ENCODE data around the gene BFSP2.

Gene BFSP2

DNA sequence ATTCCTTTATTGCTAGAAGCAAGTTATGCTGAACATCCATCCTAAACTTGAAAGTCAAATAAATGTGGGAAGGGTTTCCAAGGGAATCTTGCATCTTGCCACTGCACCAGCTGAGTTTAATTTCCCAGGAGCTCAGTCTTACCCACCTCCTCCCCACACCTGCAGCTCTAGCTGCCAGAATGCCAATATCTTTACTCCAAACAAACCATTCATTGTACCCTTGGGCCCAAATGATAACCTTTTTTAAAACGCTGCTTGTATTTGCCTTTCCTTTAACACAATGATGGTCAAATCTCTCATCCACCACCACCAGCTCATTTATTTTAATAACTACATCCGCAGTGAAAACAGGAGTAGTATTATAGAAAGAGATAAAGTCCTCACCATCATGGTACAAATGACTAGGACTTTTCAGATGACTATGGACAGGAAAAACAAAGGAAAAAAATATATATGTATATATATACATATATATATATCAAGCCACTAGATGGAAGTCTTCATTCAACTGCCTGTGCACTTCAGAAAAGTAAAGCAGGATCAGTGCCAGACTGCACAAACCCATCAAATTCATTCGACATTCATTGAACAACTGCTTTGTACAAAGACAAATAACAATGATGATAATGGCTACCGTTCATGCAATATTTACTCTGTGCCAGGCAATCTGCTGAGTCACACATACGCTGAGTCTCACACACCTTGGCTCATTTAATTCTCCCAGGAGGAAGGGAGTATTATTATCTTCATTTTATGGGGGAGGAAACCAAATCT is 44.0 kb downstream of the BFSP2 start:
- H3K4me1 Mint-ChIP-seq (ENCODE audit: low read depth in 2 of 2): peaks cover 22 to 30% of the 10 kb centered on the region in 2 donors
- peaks cover 0 to 7% of the 10 kb centered on the region in 2 donors for H3K9me3 Mint-ChIP-seq
- H3K27ac Mint-ChIP-seq: peak overlapping the region; percentile 29 to 83
- H3K4me3 Mint-ChIP-seq: no peak overlapping the region
- H3K36me3 Mint-ChIP-seq (ENCODE audit: insufficient read depth): no peaks in the 10 kb centered on the region
- H3K27me3 Mint-ChIP-seq: no peaks in the 10 kb centered on the region
- ATAC-seq (replicated peaks): no peak
- DNase-seq: no peak

- Mint-ChIP-seq H3K4me1 (ENCODE audit: low read depth in 2 of 2) (peaks cover 26 to 33% of the 10 kb centered on the region in 2 donors), H3K9me3 (peaks cover 0 to 6% of the 10 kb centered on the region in 2 donors), H3K4me3 (no peak overlapping the region), H3K27me3 (no peaks in the 10 kb centered on the region), H3K27ac (peak overlapping the region in 1 of 2 donors; percentile 83), H3K36me3 (ENCODE audit: insufficient read depth) (peaks cover under 1% of the 10 kb centered on the region)
- ATAC-seq (replicated peaks): no peak
- DNase-seq: no peak
Observed at GRCh38 chr3:133444423-133444774, 44.5 kb downstream of the BFSP2 start.

DNA sequence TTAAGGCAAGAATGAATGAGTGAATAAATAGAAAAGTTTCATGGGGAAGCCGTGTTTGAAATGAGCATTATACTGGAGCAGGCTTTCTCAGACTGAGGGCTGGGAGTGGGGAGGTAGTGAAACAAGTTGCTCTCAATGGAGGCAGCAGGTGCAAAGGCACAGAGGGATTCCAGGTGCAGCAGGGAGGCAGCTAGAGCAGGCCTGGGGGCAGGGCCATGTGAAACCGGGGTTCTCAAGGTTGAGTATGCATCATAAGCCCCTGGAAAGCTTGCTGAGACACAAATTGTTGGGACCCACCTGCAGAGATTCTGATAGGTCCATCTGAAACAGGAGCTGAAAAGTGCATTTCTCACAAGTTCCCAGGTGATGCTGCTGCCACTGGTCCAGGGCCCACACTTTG is 45.3 kb downstream of the BFSP2 start:
- H3K4me1 Mint-ChIP-seq (ENCODE audit: low read depth in 2 of 2): peaks cover 29 to 38% of the 10 kb centered on the region in 2 donors

DNA sequence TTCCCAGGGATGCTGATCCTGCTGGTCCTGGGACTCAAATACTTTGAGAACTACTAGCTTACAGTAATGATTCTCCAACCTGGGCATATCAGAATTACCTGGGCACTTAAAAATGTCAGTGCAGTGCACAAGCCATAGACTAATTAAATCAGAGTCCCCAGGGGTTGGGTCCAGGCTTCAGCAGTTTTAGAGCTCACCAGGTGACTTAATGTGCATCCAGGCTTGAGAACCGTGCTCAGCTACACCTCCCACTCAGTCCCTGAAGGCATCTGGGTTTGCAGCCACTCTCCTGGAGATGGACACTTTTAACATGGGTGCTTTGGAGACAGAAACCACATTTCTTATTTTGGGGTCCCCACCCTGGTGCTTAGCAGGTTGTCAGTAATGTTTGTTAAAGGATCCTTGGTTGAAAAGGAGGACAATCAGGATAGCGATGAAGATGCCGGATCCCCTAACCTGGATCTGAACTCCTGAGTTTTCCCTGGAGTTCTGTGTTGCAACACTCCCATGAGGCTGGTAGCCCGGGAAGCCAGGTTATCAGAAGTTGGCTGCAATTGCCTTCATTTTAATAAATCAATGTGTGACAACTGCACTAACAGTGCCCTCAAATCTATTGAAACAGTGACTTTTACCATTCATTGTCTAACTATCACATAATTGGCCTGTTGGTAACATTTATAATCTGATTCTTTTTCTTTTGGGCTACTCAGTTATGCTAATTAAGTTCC is 48.1 kb downstream of the BFSP2 start:
- DNase-seq: no peak
- no peak for ATAC-seq (replicated peaks)
- H3K9me3 Mint-ChIP-seq: no peaks in the 10 kb centered on the region
- H3K4me1 Mint-ChIP-seq (ENCODE audit: low read depth in 2 of 2): peaks cover 16 to 22% of the 10 kb centered on the region in 2 donors
- H3K27ac Mint-ChIP-seq: peak overlapping the region; percentile 82 to 85
- H3K36me3 Mint-ChIP-seq (ENCODE audit: insufficient read depth): peaks cover 3% of the 10 kb centered on the region
- no peaks in the 10 kb centered on the region for H3K27me3 Mint-ChIP-seq
- H3K4me3 Mint-ChIP-seq: peak overlapping the region in 1 of 2 donors; percentile 13

More for the DNA sequence above, 45.3 kb downstream of the BFSP2 start:
- Mint-ChIP-seq H3K27ac (no peak overlapping the region), H3K9me3 (peaks cover 0 to 2% of the 10 kb centered on the region in 2 donors), H3K27me3 (no peaks in the 10 kb centered on the region), H3K4me3 (no peak overlapping the region), H3K36me3 (ENCODE audit: insufficient read depth) (peaks cover 3% of the 10 kb centered on the region)
- ATAC-seq (replicated peaks): no peak
- DNase-seq: no peak

DNA sequence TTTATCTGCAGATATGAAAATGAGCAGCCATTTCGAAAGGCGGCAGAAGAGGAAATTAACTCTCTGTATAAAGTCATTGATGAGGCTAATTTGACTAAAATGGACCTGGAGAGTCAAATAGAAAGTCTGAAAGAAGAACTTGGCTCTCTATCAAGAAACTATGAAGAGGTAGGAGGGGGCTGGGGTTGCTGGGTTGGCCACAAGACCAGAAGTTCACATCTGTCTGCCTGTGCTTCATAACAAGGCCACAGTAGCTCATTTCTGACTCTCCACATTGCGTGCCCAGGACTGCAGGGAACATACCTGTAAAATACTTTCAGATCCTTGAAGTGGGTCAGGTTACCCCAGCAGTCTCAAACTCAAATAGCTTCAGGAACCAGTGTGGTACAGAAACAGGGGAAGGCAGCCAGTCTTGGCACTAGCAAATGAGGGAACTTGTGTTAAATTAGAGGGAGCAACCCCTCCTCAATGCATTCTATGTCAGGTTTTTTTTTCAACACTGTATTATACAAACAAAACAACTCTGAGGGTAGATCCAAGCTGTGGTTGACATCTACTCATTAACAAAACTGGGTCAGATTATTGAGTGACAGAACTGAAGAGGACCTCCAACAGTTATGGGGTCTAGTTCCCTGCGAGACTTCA is 48.7 kb downstream of the BFSP2 start:
- Mint-ChIP-seq H3K9me3 (no peaks in the 10 kb centered on the region), H3K36me3 (ENCODE audit: insufficient read depth) (peaks cover 3% of the 10 kb centered on the region), H3K4me1 (ENCODE audit: low read depth in 2 of 2) (peaks cover 14 to 16% of the 10 kb centered on the region in 2 donors), H3K27ac (peak overlapping the region; percentile 82 to 85), H3K4me3 (peak overlapping the region in 1 of 2 donors; percentile 13), H3K27me3 (no peaks in the 10 kb centered on the region)
- peak in 1 of 3 experiments; percentile 8 for DNase-seq
- peak; percentile 79 for ATAC-seq (replicated peaks)

GRCh38 chr3:133451309-133451708 is 51.5 kb downstream of the BFSP2 start:
- Mint-ChIP-seq H3K4me3 (no peak overlapping the region), H3K9me3 (no peaks in the 10 kb centered on the region), H3K36me3 (ENCODE audit: insufficient read depth) (peaks cover 3% of the 10 kb centered on the region), H3K4me1 (ENCODE audit: low read depth in 2 of 2) (peaks cover 12 to 13% of the 10 kb centered on the region in 2 donors), H3K27me3 (no peaks in the 10 kb centered on the region), H3K27ac (no peak overlapping the region)
- ATAC-seq (replicated peaks): no peak
- no peak for DNase-seq

DNA sequence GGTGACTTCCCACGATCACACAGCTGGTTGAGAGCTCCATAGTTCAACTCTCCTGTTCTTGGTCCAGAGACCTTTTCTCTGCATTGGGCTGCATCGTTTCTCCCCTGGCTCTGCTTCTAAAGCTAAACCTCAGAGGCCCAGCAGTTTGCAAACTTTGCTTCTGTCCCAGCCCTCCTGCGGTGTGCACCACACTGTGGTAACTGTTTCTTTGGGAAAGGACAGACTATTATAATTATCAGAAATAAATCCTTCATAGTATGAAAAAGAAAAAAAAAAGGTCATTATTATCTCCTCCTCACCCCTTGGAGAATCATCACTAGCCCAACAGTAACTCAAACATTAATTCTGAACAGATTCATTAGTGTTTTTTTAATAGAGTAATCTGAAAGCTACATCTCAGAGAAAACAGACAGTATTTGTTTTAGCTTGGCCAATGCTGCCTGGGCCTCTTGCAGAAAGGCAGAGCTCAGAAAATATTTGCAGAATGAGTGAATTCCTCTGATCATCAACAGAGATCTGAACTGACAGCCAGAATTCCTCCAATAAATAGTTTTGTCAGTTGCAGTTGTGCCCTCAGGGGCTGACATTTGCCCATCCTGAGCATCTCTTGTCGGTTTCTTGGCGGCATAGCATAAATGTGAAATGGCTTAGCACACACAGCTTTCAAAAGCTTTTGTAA is 52.9 kb downstream of the BFSP2 start:
- Mint-ChIP-seq H3K27ac (no peak overlapping the region), H3K9me3 (no peaks in the 10 kb centered on the region), H3K4me1 (ENCODE audit: low read depth in 2 of 2) (peaks cover 12 to 13% of the 10 kb centered on the region in 2 donors), H3K4me3 (no peak overlapping the region), H3K27me3 (no peaks in the 10 kb centered on the region), H3K36me3 (ENCODE audit: insufficient read depth) (peaks cover 3% of the 10 kb centered on the region)
- no peak for DNase-seq
- no peak for ATAC-seq (replicated peaks)

- no peaks in the 10 kb centered on the region for H3K9me3 Mint-ChIP-seq
- DNase-seq (no peak), ATAC-seq (replicated peaks) (no peak)
- no peak overlapping the region for H3K4me3 Mint-ChIP-seq
- H3K27me3 Mint-ChIP-seq: no peaks in the 10 kb centered on the region
- H3K36me3 Mint-ChIP-seq (ENCODE audit: insufficient read depth): peaks cover 3% of the 10 kb centered on the region
- peaks cover 11 to 13% of the 10 kb centered on the region in 2 donors for H3K4me1 Mint-ChIP-seq (ENCODE audit: low read depth in 2 of 2)
- H3K27ac Mint-ChIP-seq: no peak overlapping the region
Observed at GRCh38 chr3:133453383-133453782, 53.5 kb downstream of the BFSP2 start.

DNA sequence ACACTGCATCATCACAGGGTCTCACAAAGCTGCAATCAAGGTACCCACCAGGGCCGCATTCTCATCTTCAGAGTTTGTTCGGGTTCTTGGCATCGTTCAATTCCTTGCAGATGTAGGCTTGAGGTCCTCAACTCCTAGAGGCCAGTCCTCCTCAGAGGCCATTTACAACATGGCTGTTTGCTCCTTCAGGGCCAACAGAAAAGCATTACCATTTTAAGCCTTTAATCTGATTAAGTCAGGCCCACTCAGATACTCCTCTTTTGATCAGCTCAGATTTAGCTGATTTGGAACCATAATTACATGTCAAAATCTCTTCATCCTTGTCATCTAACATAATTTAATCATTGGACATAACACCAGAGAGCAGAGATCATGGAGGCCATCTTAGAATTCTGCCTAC is 55.4 kb downstream of the BFSP2 start:
- ATAC-seq (replicated peaks) (no peak), DNase-seq (no peak)
- no peaks in the 10 kb centered on the region for H3K9me3 Mint-ChIP-seq
- no peaks in the 10 kb centered on the region for H3K36me3 Mint-ChIP-seq (ENCODE audit: insufficient read depth)
- H3K4me3 Mint-ChIP-seq: no peak overlapping the region
- no peaks in the 10 kb centered on the region for H3K4me1 Mint-ChIP-seq (ENCODE audit: low read depth in 2 of 2)
- H3K27me3 Mint-ChIP-seq: no peaks in the 10 kb centered on the region
- no peak overlapping the region for H3K27ac Mint-ChIP-seq

DNA sequence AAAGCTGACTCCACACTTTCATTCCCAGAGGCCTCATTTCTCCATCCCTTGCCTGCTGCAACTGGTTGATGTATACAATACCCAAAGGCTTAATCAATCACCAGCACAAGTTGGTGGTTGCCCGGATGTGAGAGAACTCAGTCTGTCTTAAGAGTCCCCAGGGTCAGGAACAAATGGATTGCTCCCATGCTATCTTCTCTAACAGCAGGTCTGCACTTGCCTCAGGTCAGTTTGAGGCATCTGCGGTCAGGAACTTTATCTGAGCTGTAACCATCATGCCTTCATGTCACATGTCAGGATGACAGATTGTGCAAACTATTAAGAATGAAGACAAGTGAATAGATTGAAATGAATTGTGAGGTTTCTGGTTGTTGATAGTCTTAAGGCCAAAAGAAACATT is 56.1 kb downstream of the BFSP2 start:
- ATAC-seq (replicated peaks): no peak
- Mint-ChIP-seq H3K27me3 (no peaks in the 10 kb centered on the region), H3K27ac (no peak overlapping the region), H3K4me3 (no peak overlapping the region), H3K9me3 (no peaks in the 10 kb centered on the region), H3K4me1 (ENCODE audit: low read depth in 2 of 2) (no peaks in the 10 kb centered on the region), H3K36me3 (ENCODE audit: insufficient read depth) (no peaks in the 10 kb centered on the region)
- no peak for DNase-seq

DNA sequence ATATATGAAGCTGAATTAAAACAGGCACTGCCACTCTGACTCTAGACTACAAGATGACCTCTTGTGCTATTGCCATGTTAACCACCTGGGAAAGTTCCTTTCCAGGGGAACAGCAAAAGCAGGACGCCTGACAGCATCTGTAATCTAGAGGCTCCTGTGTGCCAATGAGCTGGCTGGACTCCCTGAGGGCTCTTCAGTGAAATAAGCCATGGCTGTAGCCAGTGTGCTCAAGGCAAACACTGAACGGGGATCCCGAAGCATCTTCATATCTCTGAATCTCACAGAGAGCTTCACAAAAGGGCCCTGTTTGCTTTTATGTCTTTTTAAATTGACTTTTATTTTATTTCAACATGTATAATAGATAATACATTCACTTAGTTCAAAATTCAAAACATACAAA is 57.2 kb downstream of the BFSP2 start:
- ATAC-seq (replicated peaks): no peak
- Mint-ChIP-seq H3K9me3 (no peaks in the 10 kb centered on the region), H3K27ac (no peak overlapping the region), H3K4me3 (no peak overlapping the region), H3K36me3 (ENCODE audit: insufficient read depth) (peaks cover 3% of the 10 kb centered on the region), H3K4me1 (ENCODE audit: low read depth in 2 of 2) (no peaks in the 10 kb centered on the region), H3K27me3 (no peaks in the 10 kb centered on the region)
- no peak for DNase-seq

GRCh38 chr3:133457465-133458067 is 57.7 kb downstream of the BFSP2 start:
- Mint-ChIP-seq H3K4me1 (ENCODE audit: low read depth in 2 of 2) (no peaks in the 10 kb centered on the region), H3K27me3 (no peaks in the 10 kb centered on the region), H3K27ac (no peak overlapping the region), H3K4me3 (no peak overlapping the region), H3K36me3 (ENCODE audit: insufficient read depth) (peaks cover 3% of the 10 kb centered on the region), H3K9me3 (no peaks in the 10 kb centered on the region)
- DNase-seq: no peak
- no peak for ATAC-seq (replicated peaks)

DNA sequence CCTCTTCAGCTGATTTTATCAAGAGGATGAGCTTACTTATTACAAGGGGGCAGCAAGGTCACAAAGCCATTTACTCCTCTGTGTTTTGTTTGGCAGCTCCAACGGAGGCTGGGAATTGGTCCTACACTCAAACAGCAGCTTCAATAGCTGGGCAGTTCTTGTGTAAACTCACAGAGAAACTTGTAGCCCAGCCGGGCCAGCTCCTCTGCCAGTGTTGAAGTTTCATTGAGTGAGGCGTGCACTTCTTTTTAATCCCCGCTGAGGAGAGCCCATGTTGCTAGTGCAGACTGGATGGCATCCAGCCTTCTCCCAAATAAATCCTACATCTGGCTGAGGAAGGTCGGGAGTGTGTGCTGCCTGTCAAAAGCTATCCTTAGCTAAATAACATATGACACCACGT is 59.5 kb downstream of the BFSP2 start:
- Mint-ChIP-seq H3K27ac (no peak overlapping the region), H3K9me3 (no peaks in the 10 kb centered on the region), H3K36me3 (ENCODE audit: insufficient read depth) (peaks cover 3% of the 10 kb centered on the region), H3K4me1 (ENCODE audit: low read depth in 2 of 2) (no peaks in the 10 kb centered on the region), H3K27me3 (peaks cover 6 to 11% of the 10 kb centered on the region in 2 donors), H3K4me3 (no peak overlapping the region)
- no peak for DNase-seq
- ATAC-seq (replicated peaks): no peak

Measured in effector memory CD8-positive, alpha-beta T cell (primary cell).